Type B pancreatic cell (in vitro differentiated cells): ENCODE data around the gene ADAM22. TPM values are rescaled to one million over a fixed set of nuclear protein-coding genes. Genes with fewer than 3 reads are reported as not detected.

ENCODE experiments used
- DNase-seq: peaks from one replicate; pipeline ENCODE4 v3.0.0; 2021; ENCODE audit warnings: mixed read lengths; ENCODE audit not compliant: unreplicated experiment; ENCODE audit errors: extremely low spot score
- H3K27ac Mint-ChIP-seq: 2 replicates; pipeline ENCODE4 v1.8.0; 2021; ENCODE audit warnings: mild to moderate bottlenecking, mixed read lengths
- H3K27me3 Mint-ChIP-seq: 2 replicates; pipeline ENCODE4 v1.8.0; 2021; ENCODE audit warnings: mixed read lengths
- H3K36me3 Mint-ChIP-seq: 2 replicates; pipeline ENCODE4 v1.8.0; 2021; ENCODE audit warnings: mixed read lengths
- H3K4me1 Mint-ChIP-seq: one replicate; pipeline ENCODE4 v1.8.0; 2021; ENCODE audit warnings: mixed read lengths; ENCODE audit not compliant: unreplicated experiment
- H3K4me3 Mint-ChIP-seq: 2 replicates; pipeline ENCODE4 v1.8.0; 2021; ENCODE audit warnings: mild to moderate bottlenecking, mixed read lengths
- H3K9me3 Mint-ChIP-seq: 2 replicates; pipeline ENCODE4 v1.8.0; 2021; ENCODE audit warnings: mixed read lengths
- CTCF ChIP-seq: fragments of 200-600 bp; sonication (generic); conservative IDR thresholded peaks from 2 replicates; pipeline ENCODE4 v1.5.0; 2021; ENCODE audit warnings: antibody characterized with exemption, mild to moderate bottlenecking
- total RNA-seq: library from RNA; stranded (reverse); gene quantifications from 2 replicates; pipeline ENCODE4 v1.2.1, GENCODE V29; 2021; ENCODE audit warnings: low replicate concordance

The ADAM22 gene
- total RNA-seq, 1 donor from 2014 or later: 8.1 TPM

- H3K9me3 Mint-ChIP-seq: no peaks in the 10 kb centered on the region
- no peaks in the 10 kb centered on the region for H3K27me3 Mint-ChIP-seq
- peak overlapping the region; percentile 73 for H3K27ac Mint-ChIP-seq
- H3K4me1 Mint-ChIP-seq: peaks cover 18% of the 10 kb centered on the region
- H3K36me3 Mint-ChIP-seq: peaks cover 14% of the 10 kb centered on the region
- H3K4me3 Mint-ChIP-seq: peak overlapping the region; percentile 93
- DNase-seq: no peak
- TF ChIP-seq CTCF: no peak
Observed at GRCh38 chr7:88218836-88219605, 285.0 kb downstream of the ADAM22 start.

GRCh38 chr7:88219781-88220747, 286.0 kb downstream of the ADAM22 start, which contains the start of gene SRI:
Gene SRI (minus strand): TSS chr7:88220038. CDS start chr7:88220026, 12 bp downstream.
- DNase-seq: peak; percentile 92
- Mint-ChIP-seq H3K27me3 (no peaks in the 10 kb centered on the region), H3K4me3 (peak within 1 kb of the TSS; percentile 93), H3K4me1 (peaks cover 18% of the 10 kb centered on the region), H3K9me3 (no peaks in the 10 kb centered on the region), H3K27ac (peak within 1 kb of the TSS; percentile 93), H3K36me3 (peaks cover 11% of the 10 kb centered on the region)
- peak; percentile 99 for TF ChIP-seq CTCF

GRCh38 chr7:88223265-88223664, 289.2 kb downstream of the ADAM22 start:
- peaks cover 15% of the 10 kb centered on the region for H3K4me1 Mint-ChIP-seq
- H3K36me3 Mint-ChIP-seq: no peaks in the 10 kb centered on the region
- no peak for TF ChIP-seq CTCF
- H3K27me3 Mint-ChIP-seq: no peaks in the 10 kb centered on the region
- no peak overlapping the region for H3K4me3 Mint-ChIP-seq
- DNase-seq: no peak
- H3K27ac Mint-ChIP-seq: no peak overlapping the region
- H3K9me3 Mint-ChIP-seq: no peaks in the 10 kb centered on the region

- Mint-ChIP-seq H3K27ac (no peak overlapping the region), H3K4me3 (no peak overlapping the region), H3K36me3 (no peaks in the 10 kb centered on the region), H3K9me3 (no peaks in the 10 kb centered on the region), H3K4me1 (peaks cover 7% of the 10 kb centered on the region), H3K27me3 (no peaks in the 10 kb centered on the region)
- no peak for DNase-seq
- TF ChIP-seq CTCF: no peak
Observed at GRCh38 chr7:88224601-88225275, 290.7 kb downstream of the ADAM22 start.

GRCh38 chr7:88226201-88226600, 292.1 kb downstream of the ADAM22 start:
- no peaks in the 10 kb centered on the region for H3K27me3 Mint-ChIP-seq
- no peaks in the 10 kb centered on the region for H3K36me3 Mint-ChIP-seq
- peaks cover 5% of the 10 kb centered on the region for H3K4me1 Mint-ChIP-seq
- no peak for TF ChIP-seq CTCF
- no peak overlapping the region for H3K27ac Mint-ChIP-seq
- H3K4me3 Mint-ChIP-seq: no peak overlapping the region
- no peak for DNase-seq
- no peaks in the 10 kb centered on the region for H3K9me3 Mint-ChIP-seq
